ENCODE results near the gene TSHZ2. TPM values are rescaled to one million over a fixed set of nuclear protein-coding genes. Genes with fewer than 3 reads are reported as not detected.

Gene TSHZ2
- total and polyA plus RNA-seq, 2 donors (not counting 1 experiment from before 2014, with no cell fraction given) = 1.00 to 5.7 TPM

DNA sequence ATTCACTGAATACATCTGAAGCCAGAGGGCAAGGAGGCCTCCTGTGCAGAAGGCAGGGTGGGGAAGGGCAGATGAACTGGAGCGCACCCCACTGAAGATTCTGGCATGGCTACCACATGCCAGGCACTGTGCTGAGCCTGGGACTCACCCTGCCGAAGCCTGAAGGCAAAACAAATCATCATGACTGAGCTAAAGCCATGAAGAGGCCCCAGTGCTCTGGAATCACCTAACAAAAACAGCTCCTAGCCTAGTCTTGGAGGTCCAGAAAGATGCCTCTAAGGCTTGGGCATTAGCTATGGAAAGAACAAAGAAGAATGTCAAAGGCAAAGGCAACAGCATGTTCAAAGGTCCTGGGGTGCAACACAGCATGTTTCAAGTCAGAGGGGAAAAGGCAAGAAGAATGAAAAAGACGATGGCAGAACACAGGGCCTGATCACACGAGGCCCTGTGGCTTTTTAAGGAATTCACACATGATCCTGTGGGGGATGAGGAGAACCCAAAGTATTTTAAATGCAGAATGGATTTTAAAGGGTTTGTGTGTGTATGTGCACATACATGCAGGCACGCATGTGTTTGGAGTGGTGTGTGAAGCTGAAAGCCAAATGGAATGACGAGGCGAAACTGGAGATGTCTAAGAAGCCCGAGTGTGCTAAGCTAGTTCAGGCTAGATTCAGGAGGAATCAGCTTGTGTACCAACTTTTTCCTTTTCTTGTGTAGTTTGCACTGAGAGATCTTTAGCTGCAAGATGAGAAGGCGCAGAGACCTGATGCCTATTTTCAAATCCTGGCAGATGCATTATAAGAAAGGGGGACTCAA, 360.1 kb downstream of the TSHZ2 start:
- Mint-ChIP-seq H3K27me3 (peaks cover 15% of the 10 kb centered on the region), H3K9me3 (ENCODE audit: insufficient read depth) (no peaks in the 10 kb centered on the region), H3K27ac (no peak overlapping the region), H3K4me1 (no peaks in the 10 kb centered on the region), H3K4me3 (no peak overlapping the region)
- Histone ChIP-seq H4K20me1 (ENCODE audit: control insufficient read depth, insufficient read depth, low read length, poor library complexity, severe bottlenecking) (no peaks in the 10 kb centered on the region), H3K79me2 (ENCODE audit: control insufficient read depth, insufficient read depth, low read length) (no peaks in the 10 kb centered on the region), H3K4me1 (ENCODE audit: control insufficient read depth in 2 of 2, insufficient read depth in 2 of 2, low read length in 2 of 2) (no peaks in the 10 kb centered on the region), H3K4me2 (replicated peaks; ENCODE audit: low read depth, low read length, poor library complexity, severe bottlenecking) (no peak overlapping the region), H2AFZ (ENCODE audit: insufficient read depth, low read depth, low read length, poor library complexity, severe bottlenecking) (no peak overlapping the region), H3K27ac (ENCODE audit: low read length in 2 of 2) (no peak overlapping the region), H3K4me3 (ENCODE audit: control extremely low read depth in 1 of 5, extremely low read depth in 1 of 5, insufficient read depth in 1 of 5, low read depth in 2 of 5, low read length in 4 of 5) (no peak overlapping the region), H3K27me3 (replicated peaks in 1 of 4; ENCODE audit: control extremely low read depth in 1 of 4, control insufficient read depth in 3 of 4, insufficient read depth in 4 of 4, low read length in 3 of 4) (no peaks in the 10 kb centered on the region), H3K9me3 (ENCODE audit: control extremely low read depth in 1 of 3, control insufficient read depth in 2 of 3, insufficient read depth in 1 of 3, low read length in 2 of 3) (peaks cover 0 to 4% (median 0%) of the 10 kb centered on the region in 3 donors), H3K9ac (ENCODE audit: low read length) (no peak overlapping the region), H3K36me3 (replicated peaks in 1 of 2; ENCODE audit: control extremely low read depth in 1 of 2, control insufficient read depth in 1 of 2, extremely low read depth in 1 of 2, insufficient read depth in 2 of 2, low read length in 1 of 2) (no peaks in the 10 kb centered on the region)
- no peak for TF ChIP-seq EZH2 (IDR thresholded peaks at IDR 0.05; ENCODE audit: borderline replicate concordance, insufficient read depth, low read depth, low read length, poor library complexity, severe bottlenecking)
- TF ChIP-seq, protein P1, sequence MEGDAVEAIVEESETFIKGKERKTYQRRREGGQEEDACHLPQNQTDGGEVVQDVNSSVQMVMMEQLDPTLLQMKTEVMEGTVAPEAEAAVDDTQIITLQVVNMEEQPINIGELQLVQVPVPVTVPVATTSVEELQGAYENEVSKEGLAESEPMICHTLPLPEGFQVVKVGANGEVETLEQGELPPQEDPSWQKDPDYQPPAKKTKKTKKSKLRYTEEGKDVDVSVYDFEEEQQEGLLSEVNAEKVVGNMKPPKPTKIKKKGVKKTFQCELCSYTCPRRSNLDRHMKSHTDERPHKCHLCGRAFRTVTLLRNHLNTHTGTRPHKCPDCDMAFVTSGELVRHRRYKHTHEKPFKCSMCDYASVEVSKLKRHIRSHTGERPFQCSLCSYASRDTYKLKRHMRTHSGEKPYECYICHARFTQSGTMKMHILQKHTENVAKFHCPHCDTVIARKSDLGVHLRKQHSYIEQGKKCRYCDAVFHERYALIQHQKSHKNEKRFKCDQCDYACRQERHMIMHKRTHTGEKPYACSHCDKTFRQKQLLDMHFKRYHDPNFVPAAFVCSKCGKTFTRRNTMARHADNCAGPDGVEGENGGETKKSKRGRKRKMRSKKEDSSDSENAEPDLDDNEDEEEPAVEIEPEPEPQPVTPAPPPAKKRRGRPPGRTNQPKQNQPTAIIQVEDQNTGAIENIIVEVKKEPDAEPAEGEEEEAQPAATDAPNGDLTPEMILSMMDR (IDR thresholded peaks at IDR 0.05) = no peak
- ATAC-seq (ENCODE audit: low read depth) (no peak), DNase-seq (no peak)
- CTCF ChIA-PET = no interaction called here
- intact Hi-C loops (cut with micrococcal nuclease) = no loop called here
- WGBS (ENCODE audit: insufficient coverage) = 85% methylated on average over 8 of the region's 9 CpGs
- POLR2A ChIA-PET = no interaction called here

- Mint-ChIP-seq H3K27ac (no peak overlapping the region), H3K4me1 (no peaks in the 10 kb centered on the region), H3K27me3 (peaks cover 10% of the 10 kb centered on the region), H3K9me3 (ENCODE audit: insufficient read depth) (no peaks in the 10 kb centered on the region), H3K4me3 (no peak overlapping the region)
- no peak overlapping the region for H3K4me2 ChIP-seq (replicated peaks; ENCODE audit: low read depth, low read length, poor library complexity, severe bottlenecking)
- no peaks in the 10 kb centered on the region for H3K79me2 ChIP-seq (ENCODE audit: control insufficient read depth, insufficient read depth, low read length)
- intact Hi-C loops (cut with micrococcal nuclease) = no loop called here
- H4K20me1 ChIP-seq (ENCODE audit: control insufficient read depth, insufficient read depth, low read length, poor library complexity, severe bottlenecking) = no peaks in the 10 kb centered on the region
- TF ChIP-seq EZH2 (IDR thresholded peaks at IDR 0.05; ENCODE audit: borderline replicate concordance, insufficient read depth, low read depth, low read length, poor library complexity, severe bottlenecking) = no peak
- no peak overlapping the region for H3K9ac ChIP-seq (ENCODE audit: low read length)
- ATAC-seq (ENCODE audit: low read depth) (no peak), DNase-seq (no peak)
- peaks cover 0 to 4% (median 0%) of the 10 kb centered on the region in 3 donors for H3K9me3 ChIP-seq (ENCODE audit: control extremely low read depth in 1 of 3, control insufficient read depth in 2 of 3, insufficient read depth in 1 of 3, low read length in 2 of 3)
- no peaks in the 10 kb centered on the region for H3K27me3 ChIP-seq (replicated peaks in 1 of 4; ENCODE audit: control extremely low read depth in 1 of 4, control insufficient read depth in 3 of 4, insufficient read depth in 4 of 4, low read length in 3 of 4)
- no peaks in the 10 kb centered on the region for H3K36me3 ChIP-seq (replicated peaks in 1 of 2; ENCODE audit: control extremely low read depth in 1 of 2, control insufficient read depth in 1 of 2, extremely low read depth in 1 of 2, insufficient read depth in 2 of 2, low read length in 1 of 2)
- no peak overlapping the region for H3K4me3 ChIP-seq (ENCODE audit: control extremely low read depth in 1 of 5, extremely low read depth in 1 of 5, insufficient read depth in 1 of 5, low read depth in 2 of 5, low read length in 4 of 5)
- ChIA-PET POLR2A (no interaction called here), CTCF (no interaction called here)
- 94% methylated on average over 7 of the region's 8 CpGs for WGBS (ENCODE audit: insufficient coverage)
- no peak overlapping the region for H2AFZ ChIP-seq (ENCODE audit: insufficient read depth, low read depth, low read length, poor library complexity, severe bottlenecking)
- H3K4me1 ChIP-seq (ENCODE audit: control insufficient read depth in 2 of 2, insufficient read depth in 2 of 2, low read length in 2 of 2) = no peaks in the 10 kb centered on the region
- H3K27ac ChIP-seq (ENCODE audit: low read length in 2 of 2) = no peak overlapping the region
Measured at GRCh38 chr20:53334861-53335260, 362.7 kb downstream of the TSHZ2 start.
